D341Med (cell line): Measurements from ENCODE around the gene MRGPRE.

ENCODE experiments used
- DNase-seq: peaks from one replicate; pipeline ENCODE4 v3.0.0; 2012; ENCODE audit warnings: low spot score

Gene MRGPRE

GRCh38 chr11:3226846-3227567 is 5.2 kb downstream of the MRGPRE start:
- DNase-seq = no peak

GRCh38 chr11:3225826-3226750 is 6.1 kb downstream of the MRGPRE start:
- DNase-seq = no peak

- peak; percentile 18 for DNase-seq
Measured at GRCh38 chr11:3225159-3225758, 7.0 kb downstream of the MRGPRE start.

GRCh38 chr11:3224401-3225057 is 7.7 kb downstream of the MRGPRE start:
- peak; percentile 30 for DNase-seq

GRCh38 chr11:3223932-3224381 is 8.3 kb downstream of the MRGPRE start:
- no peak for DNase-seq

- DNase-seq = peak; percentile 30
Measured at GRCh38 chr11:3222941-3223915, 9.0 kb downstream of the MRGPRE start.

- DNase-seq = peak; percentile 23
Measured at GRCh38 chr11:3222003-3222855, 10.0 kb downstream of the MRGPRE start.

- peak; percentile 39 for DNase-seq
Measured at GRCh38 chr11:3221408-3222002, 10.7 kb downstream of the MRGPRE start.

GRCh38 chr11:3220521-3221407 is 11.5 kb downstream of the MRGPRE start:
- DNase-seq = peak; percentile 33

GRCh38 chr11:3220101-3220500 is 12.1 kb downstream of the MRGPRE start:
- peak; percentile 29 for DNase-seq

- DNase-seq = peak; percentile 35
Measured at GRCh38 chr11:3219281-3219892, 12.8 kb downstream of the MRGPRE start.

GRCh38 chr11:3218483-3219280 is 13.5 kb downstream of the MRGPRE start, which contains the start of gene MRGPRG:
Gene MRGPRG (minus strand): TSS chr11:3218813. CDS start chr11:3218813, 0 bp downstream.
- DNase-seq = peak; percentile 30

GRCh38 chr11:3217818-3218482 is 14.3 kb downstream of the MRGPRE start:
- no peak for DNase-seq

- DNase-seq = no peak
Measured at GRCh38 chr11:3216027-3216525, 16.1 kb downstream of the MRGPRE start.

GRCh38 chr11:3215346-3216026 is 16.7 kb downstream of the MRGPRE start:
- no peak for DNase-seq

GRCh38 chr11:3214420-3214699 is 17.9 kb downstream of the MRGPRE start:
- no peak for DNase-seq
